A673 (cell line): ENCODE results near the gene TMEM150C.

ENCODE experiments used
- CTCF ChIP-seq: fragments of 300-800, 200-600 bp; sonication (generic); conservative IDR thresholded peaks from 2 replicates; pipeline ENCODE4 v1.5.1; 2017; ENCODE audit warnings: low read depth, mild to moderate bottlenecking, antibody characterized with exemption, low read length, moderate library complexity, mixed read lengths
- EZH2 ChIP-seq: fragments of 200-600 bp; sonication (generic); IDR thresholded peaks from 2 replicates; pipeline ENCODE4 v1.6.1; 2017; ENCODE audit warnings: borderline replicate concordance, low read depth, mild to moderate bottlenecking, mixed read lengths, antibody characterized with exemption, low read length; ENCODE audit not compliant: poor library complexity, severe bottlenecking

DNA sequence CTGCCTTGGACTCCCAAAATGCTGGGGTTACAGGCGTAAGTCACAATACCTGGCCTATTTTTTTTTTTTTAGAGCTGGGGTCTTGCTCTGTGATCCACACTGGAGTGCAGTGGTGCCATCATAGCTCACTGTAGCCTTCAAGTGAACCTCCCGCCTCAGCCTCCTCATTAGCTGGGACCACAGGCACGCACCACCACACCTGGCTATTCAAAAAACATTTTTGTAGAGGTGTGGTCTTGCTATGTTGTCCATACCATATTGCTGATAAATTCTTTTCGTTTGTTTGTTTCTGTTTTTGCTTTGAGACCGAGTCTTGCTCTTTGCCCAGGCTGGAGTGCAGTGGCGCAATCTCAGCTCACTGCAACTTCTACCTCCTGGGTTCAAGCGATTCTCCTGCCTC lies 109.8 kb downstream of the TMEM150C start:
- TF ChIP-seq CTCF, result no peak
- TF ChIP-seq EZH2, result no peak
